Small intestine (tissue), 16 donors: ENCODE measurements around the gene NMNAT3. TPM values are rescaled to one million over a fixed set of nuclear protein-coding genes. Genes with fewer than 3 reads are reported as not detected.

ENCODE experiments used
- DNase-seq, 2 donors: peaks; one replicate each; pipeline versions ENCODE4 v3.0.0 to v3.0.0-alpha.2; 2013
- FAIRE-seq: peaks from 2 replicates; lab custom pipeline; 2012; peaks lifted over from hg19 to GRCh38; lab: Jason Lieb, UNC
- H3K27ac ChIP-seq, 3 donors: one replicate each; pipeline ENCODE4 v1.5.1; 2013; ENCODE audit warnings: low read length in 2 of 3, mild to moderate bottlenecking in 2 of 3, control low read depth in 1 of 3, inconsistent platforms in 1 of 3, low read depth in 1 of 3, moderate library complexity in 1 of 3
- H3K27me3 ChIP-seq, 3 donors: one replicate each; pipeline ENCODE4 v1.6.1; 2013; ENCODE audit warnings: low read length in 3 of 3, inconsistent platforms in 1 of 3; ENCODE audit not compliant: control insufficient read depth in 3 of 3, insufficient read depth in 3 of 3
- H3K36me3 ChIP-seq, 3 donors: one replicate each; pipeline ENCODE4 v1.6.1; 2013; ENCODE audit warnings: low read length in 3 of 3, inconsistent platforms in 1 of 3, low read depth in 1 of 3, mild to moderate bottlenecking in 1 of 3, moderate library complexity in 1 of 3; ENCODE audit not compliant: control insufficient read depth in 3 of 3, insufficient read depth in 2 of 3
- H3K4me1 ChIP-seq, 3 donors: one replicate each; pipeline ENCODE4 v1.6.1; 2013; ENCODE audit warnings: low read length in 2 of 3, inconsistent platforms in 1 of 3, low read depth in 1 of 3, mild to moderate bottlenecking in 1 of 3, moderate library complexity in 1 of 3; ENCODE audit not compliant: control insufficient read depth in 3 of 3, insufficient read depth in 2 of 3
- H3K4me3 ChIP-seq, 3 donors: one replicate each; pipeline ENCODE4 v1.5.1; 2013; ENCODE audit warnings: low read length in 3 of 3, control low read depth in 1 of 3, inconsistent platforms in 1 of 3, low read depth in 1 of 3, mild to moderate bottlenecking in 1 of 3, moderate library complexity in 1 of 3
- H3K9me3 ChIP-seq, 2 donors: one replicate each; pipeline ENCODE4 v1.6.1; 2013; ENCODE audit warnings: low read depth in 1 of 2, low read length in 1 of 2; ENCODE audit not compliant: control insufficient read depth in 2 of 2, insufficient read depth in 1 of 2
- WGBS, 3 donors: extraction: QIAGEN DNeasy Blood & Tissue Kit; methylation state at CpG; one replicate each; pipeline ENCODE4 v1.1.7; 2013; 5-methylcytosine and 5-hydroxymethylcytosine counted together
- long read RNA-seq, 10 donors: transcript quantifications; one replicate each; lab custom pipeline, GENCODE V29; 2026
- polyA plus RNA-seq, 4 donors: library from polyadenylated mRNA; stranded (reverse) in 3 of 4; unstranded in 1 of 4; fragments of 200-250 nt in 3 of 4; fragments of 120-200 nt in 1 of 4; gene quantifications; one replicate each; pipeline versions ENCODE4 v1.2.1 to v1.2.3, GENCODE V29; 2013
- donor health status: healthy with polysubstance abuse.
- donor health status: control.
- donor health status: control.
- donor health status: Bipolar disorder and iron deficiency.
- donor health status: healthy.

Gene NMNAT3
- 10 to 100 TPM in 1 of 4 donors, 1 to 10 TPM in 3; 2.5 to 16.3 (median 7.5) TPM for polyA plus RNA-seq
- long read RNA-seq, donor 1: 0 reads
- long read RNA-seq, donor 2, partial matches to known transcripts: 0 of 1 reads
- long read RNA-seq, donor 2, other reads (novel, unspliced or antisense): 0 of 1 reads
- long read RNA-seq, donor 3, partial matches to known transcripts: 0 of 1 reads
- long read RNA-seq, donor 3, other reads (novel, unspliced or antisense): 0 of 1 reads
- long read RNA-seq, donor 4: 0 reads
- long read RNA-seq, donor 5: 0 reads
- long read RNA-seq, donor 6, partial matches to known transcripts: 0 of 3 reads
- long read RNA-seq, donor 6, other reads (novel, unspliced or antisense): 0 of 3 reads
- long read RNA-seq, donor 7: 0 reads
- long read RNA-seq, donor 8: 0 reads
- long read RNA-seq, donor 9: 0 reads
- long read RNA-seq, donor 10, partial matches to known transcripts: 0 of 2 reads
- long read RNA-seq, donor 10, other reads (novel, unspliced or antisense): 0 of 2 reads

- Histone ChIP-seq H3K4me3 (peak within 1 kb of the TSS; percentile 44 to 91 (median 87)), H3K36me3 (peaks cover 0 to 6% (median 0%) of the 10 kb centered on the region in 3 donors), H3K27ac (peak within 1 kb of the TSS; percentile 37 to 86 (median 81)), H3K9me3 (no peaks in the 10 kb centered on the region), H3K4me1 (peaks cover 0 to 6% (median 0%) of the 10 kb centered on the region in 3 donors), H3K27me3 (peaks cover 0 to 2% (median 0%) of the 10 kb centered on the region in 3 donors)
- FAIRE-seq (no peak), DNase-seq (peak; percentile 93 to 96)
- 0 to 1% (median 1%) methylated on average over 63 to 65 of the region's 65 CpGs for WGBS, 3 donors
Observed at GRCh38 chr3:139677388-139678155, at the start of gene NMNAT3. NMNAT3 (minus strand) TSS chr3:139677972; CDS start chr3:139627724, 50,248 bp downstream.

GRCh38 chr3:139721370-139721769 is 43.6 kb upstream of the NMNAT3 start:
- WGBS, 3 donors: 73 to 92% (median 89%) methylated on average over 1 of the region's 1 CpG
- Histone ChIP-seq H3K27me3 (no peaks in the 10 kb centered on the region), H3K4me1 (no peaks in the 10 kb centered on the region), H3K9me3 (no peaks in the 10 kb centered on the region), H3K4me3 (no peak overlapping the region), H3K36me3 (no peaks in the 10 kb centered on the region), H3K27ac (no peak overlapping the region)
- FAIRE-seq (no peak), DNase-seq (no peak)

- no peaks in the 10 kb centered on the region for H3K27me3 ChIP-seq
- no peaks in the 10 kb centered on the region for H3K4me1 ChIP-seq
- no peak overlapping the region for H3K27ac ChIP-seq
- 48 to 64% (median 64%) methylated on average over 3 of the region's 3 CpGs for WGBS, 3 donors
- no peak overlapping the region for H3K4me3 ChIP-seq
- FAIRE-seq (no peak), DNase-seq (peak; percentile 8 to 50)
- no peaks in the 10 kb centered on the region for H3K36me3 ChIP-seq
- H3K9me3 ChIP-seq: no peaks in the 10 kb centered on the region
Observed at GRCh38 chr3:139718415-139718814, 40.6 kb upstream of the NMNAT3 start.

- WGBS, 3 donors: 21 to 52% (median 50%) methylated on average over 3 of the region's 3 CpGs
- no peaks in the 10 kb centered on the region for H3K9me3 ChIP-seq
- no peak for FAIRE-seq
- no peaks in the 10 kb centered on the region for H3K36me3 ChIP-seq
- H3K27ac ChIP-seq: no peak overlapping the region
- H3K4me1 ChIP-seq: no peaks in the 10 kb centered on the region
- no peaks in the 10 kb centered on the region for H3K27me3 ChIP-seq
- no peak for DNase-seq
- H3K4me3 ChIP-seq: no peak overlapping the region
Observed at GRCh38 chr3:139716908-139717485, 39.2 kb upstream of the NMNAT3 start.

- Histone ChIP-seq H3K9me3 (no peaks in the 10 kb centered on the region), H3K4me3 (no peak overlapping the region)
- FAIRE-seq: no peak
Observed at GRCh38 chr3:139715743-139716360, 38.1 kb upstream of the NMNAT3 start.

GRCh38 chr3:139715166-139715565 is 37.4 kb upstream of the NMNAT3 start:
- WGBS, 3 donors: 83 to 91% (median 89%) methylated on average over 2 of the region's 2 CpGs
- Histone ChIP-seq H3K36me3 (no peaks in the 10 kb centered on the region), H3K4me3 (no peak overlapping the region), H3K9me3 (no peaks in the 10 kb centered on the region), H3K27me3 (no peaks in the 10 kb centered on the region), H3K4me1 (no peaks in the 10 kb centered on the region), H3K27ac (no peak overlapping the region)
- no peak for DNase-seq
- no peak for FAIRE-seq

More at GRCh38 chr3:139715743-139716360, 38.1 kb upstream of the NMNAT3 start:
- 51 to 54% (median 53%) methylated on average over 2 of the region's 2 CpGs for WGBS, 3 donors
- no peaks in the 10 kb centered on the region for H3K36me3 ChIP-seq
- no peak overlapping the region for H3K27ac ChIP-seq
- no peaks in the 10 kb centered on the region for H3K4me1 ChIP-seq
- H3K27me3 ChIP-seq: no peaks in the 10 kb centered on the region
- DNase-seq: no peak

- Histone ChIP-seq H3K27ac (no peak overlapping the region), H3K4me1 (no peaks in the 10 kb centered on the region), H3K4me3 (no peak overlapping the region), H3K36me3 (no peaks in the 10 kb centered on the region), H3K9me3 (no peaks in the 10 kb centered on the region), H3K27me3 (no peaks in the 10 kb centered on the region)
- DNase-seq (peak; percentile 16 to 45), FAIRE-seq (no peak)
- WGBS, 3 donors: 12 to 40% (median 22%) methylated on average over 3 of the region's 3 CpGs
Observed at GRCh38 chr3:139710212-139710611, 32.4 kb upstream of the NMNAT3 start.

- 72 to 90% (median 87%) methylated on average over 3 of the region's 3 CpGs for WGBS, 3 donors
- Histone ChIP-seq H3K27me3 (peaks cover 0 to 4% (median 0%) of the 10 kb centered on the region in 3 donors), H3K27ac (no peak overlapping the region), H3K9me3 (no peaks in the 10 kb centered on the region), H3K36me3 (no peaks in the 10 kb centered on the region), H3K4me3 (no peak overlapping the region), H3K4me1 (no peaks in the 10 kb centered on the region)
- FAIRE-seq (no peak), DNase-seq (no peak)
Observed at GRCh38 chr3:139705631-139706030, 27.9 kb upstream of the NMNAT3 start.
